Left ventricle myocardium inferior (tissue), 1 donor: ENCODE data around the gene NRXN2. TPM values are rescaled to one million over a fixed set of nuclear protein-coding genes. Genes with fewer than 3 reads are reported as not detected.

Source experiments
- DNase-seq: peaks from one replicate; pipeline ENCODE4 v3.0.0-alpha.2; 2020
- H3K27ac ChIP-seq: fragments of 200-600 bp; replicated peaks from 2 replicates; pipeline ENCODE4 v1.8.0; 2021
- H3K27me3 ChIP-seq: fragments of 200-600 bp; 2 replicates; pipeline ENCODE4 v1.8.0; 2021; ENCODE audit warnings: low read depth
- H3K36me3 ChIP-seq: fragments of 200-600 bp; 2 replicates; pipeline ENCODE4 v1.8.0; 2021
- H3K4me1 ChIP-seq: fragments of 200-600 bp; 2 replicates; pipeline ENCODE4 v1.8.0; 2021
- H3K4me3 ChIP-seq: fragments of 200-600 bp; 2 replicates; pipeline ENCODE4 v1.8.0; 2021; ENCODE audit warnings: mild to moderate bottlenecking, moderate library complexity
- H3K9me3 ChIP-seq: fragments of 200-600 bp; replicated peaks from 2 replicates; pipeline ENCODE4 v1.8.0; 2021
- CTCF ChIP-seq: fragments of 200-600 bp; IDR thresholded peaks from 2 replicates; pipeline ENCODE4 v1.8.0; 2021; ENCODE audit warnings: antibody characterized with exemption, mild to moderate bottlenecking, borderline replicate concordance
- intact Hi-C: fragments of 100-400 bp; cut with micrococcal nuclease; formaldehyde crosslinking; loops from one replicate; pipeline ENCODE4 v1.11.0; 2022
- total RNA-seq: library from RNA; stranded (reverse); fragmentation: NEBNext Ultra II Directional; extraction: Animal tissue kit (Norgen Biotek cat#: 25700); gene quantifications from one replicate; pipeline ENCODE4 v1.2.1, GENCODE V29; 2021
- donor health status: DM: no; HTN: yes; CAD: no; lungs with severe emphysema.

NRXN2 gene
- total RNA-seq, 1 donor from 2014 or later, result 0.71 TPM

DNA sequence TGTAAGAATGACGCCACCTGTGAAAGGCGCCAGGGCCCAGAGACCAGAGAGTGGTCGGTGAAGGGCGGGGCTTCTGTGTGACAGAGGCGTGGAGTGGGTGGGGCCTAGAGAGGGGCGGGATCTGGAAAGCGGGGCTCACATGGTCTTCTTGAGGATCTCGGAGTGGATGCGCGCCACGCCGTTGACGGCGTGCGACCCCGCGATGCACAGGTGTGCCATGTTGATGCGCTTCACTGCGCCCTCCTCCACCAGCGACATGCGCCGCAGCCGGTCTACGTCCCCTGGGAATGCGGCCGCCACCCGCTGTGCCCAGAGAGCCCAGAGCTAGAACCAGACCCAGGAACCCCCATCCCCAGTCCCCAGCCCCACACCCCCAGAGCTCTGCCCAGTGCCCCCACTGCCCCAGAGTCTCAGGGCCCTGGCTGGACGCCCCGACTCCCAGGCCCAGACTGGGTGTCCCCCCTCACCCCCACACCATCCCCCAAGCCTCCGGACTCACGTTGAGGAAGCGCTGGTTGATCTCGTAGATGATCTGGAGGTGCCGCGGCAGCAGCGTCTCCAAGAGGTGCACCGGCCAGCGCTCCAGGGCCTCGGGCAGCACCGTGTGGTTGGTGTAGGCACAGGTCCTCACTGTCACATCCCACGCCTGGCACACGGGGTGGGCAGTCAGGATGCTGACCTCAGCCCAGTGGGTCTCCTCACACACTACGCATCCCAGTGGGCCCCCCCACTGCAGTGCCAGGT, 30.6 kb upstream of the NRXN2 start:
- no peak for DNase-seq
- no peaks in the 10 kb centered on the region for H3K27me3 ChIP-seq
- H3K9me3 ChIP-seq, result no peaks in the 10 kb centered on the region
- intact Hi-C loops, result no loop called here
- TF ChIP-seq CTCF, result no peak
- peaks cover 42% of the 10 kb centered on the region for H3K36me3 ChIP-seq
- H3K4me3 ChIP-seq, result no peak overlapping the region
- no peak overlapping the region for H3K27ac ChIP-seq
- peaks cover 9% of the 10 kb centered on the region for H3K4me1 ChIP-seq

GRCh38 chr11:64753019-64753379, 30.0 kb upstream of the NRXN2 start:
- no peak for TF ChIP-seq CTCF
- H3K4me1 ChIP-seq, result peaks cover 6% of the 10 kb centered on the region
- no peak overlapping the region for H3K27ac ChIP-seq
- no peaks in the 10 kb centered on the region for H3K27me3 ChIP-seq
- peaks cover 38% of the 10 kb centered on the region for H3K36me3 ChIP-seq
- DNase-seq, result no peak
- no peaks in the 10 kb centered on the region for H3K9me3 ChIP-seq
- H3K4me3 ChIP-seq, result no peak overlapping the region
- intact Hi-C loops, result no loop called here

DNA sequence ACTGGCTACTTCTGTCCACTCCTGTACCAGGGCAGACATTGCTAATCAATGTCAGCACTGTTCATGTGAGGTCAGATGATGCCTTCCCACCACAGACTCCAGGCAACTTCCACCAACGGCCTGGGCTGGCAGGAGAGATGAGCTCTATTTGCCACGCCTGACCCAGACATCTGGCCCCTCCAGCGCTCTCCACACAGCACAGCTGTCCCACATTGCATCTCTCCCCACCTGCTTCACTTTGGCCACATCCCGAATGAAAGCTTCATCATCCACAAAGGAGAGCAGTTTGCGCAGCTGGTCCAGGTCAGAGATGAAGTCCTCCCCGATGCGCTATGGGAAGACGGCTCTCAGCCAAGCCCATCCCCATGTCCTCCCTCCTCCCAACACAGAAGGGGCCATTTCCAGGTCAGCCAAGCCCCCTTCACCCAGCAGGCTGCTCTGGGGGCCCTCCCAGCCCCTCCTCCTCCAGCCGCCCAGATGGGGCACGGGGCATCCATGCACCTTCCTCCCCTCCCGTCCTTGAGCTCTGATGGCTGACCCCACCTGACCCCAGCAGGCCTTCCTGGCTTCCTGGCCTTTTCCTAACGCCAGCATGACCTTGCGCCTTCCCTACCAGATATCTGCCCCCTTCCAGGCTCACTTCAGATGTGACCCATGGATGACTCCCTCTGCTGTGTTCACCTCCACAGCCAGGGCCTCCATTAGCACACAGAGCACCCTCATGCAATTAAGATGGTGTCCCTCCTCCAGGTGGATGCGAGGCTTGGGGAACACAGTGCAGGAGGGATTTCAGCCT, 29.4 kb upstream of the NRXN2 start:
- TF ChIP-seq CTCF, result no peak
- DNase-seq, result no peak

GRCh38 chr11:64751580-64751979, 28.6 kb upstream of the NRXN2 start:
- H3K27me3 ChIP-seq, result no peaks in the 10 kb centered on the region
- intact Hi-C loops, result no loop called here
- no peaks in the 10 kb centered on the region for H3K9me3 ChIP-seq
- H3K27ac ChIP-seq, result no peak overlapping the region
- peaks cover 6% of the 10 kb centered on the region for H3K4me1 ChIP-seq
- H3K36me3 ChIP-seq, result peaks cover 35% of the 10 kb centered on the region
- DNase-seq, result no peak
- no peak overlapping the region for H3K4me3 ChIP-seq
- no peak for TF ChIP-seq CTCF

More for the DNA sequence above, 29.4 kb upstream of the NRXN2 start:
- Histone ChIP-seq H3K9me3 (no peaks in the 10 kb centered on the region), H3K4me3 (no peak overlapping the region), H3K4me1 (peaks cover 6% of the 10 kb centered on the region), H3K27ac (no peak overlapping the region), H3K27me3 (no peaks in the 10 kb centered on the region), H3K36me3 (peaks cover 35% of the 10 kb centered on the region)
- intact Hi-C loops, result no loop called here

- DNase-seq, result no peak
- intact Hi-C loops, result no loop called here
- no peak overlapping the region for H3K4me3 ChIP-seq
- TF ChIP-seq CTCF, result no peak
- peaks cover 6% of the 10 kb centered on the region for H3K4me1 ChIP-seq
- H3K9me3 ChIP-seq, result no peaks in the 10 kb centered on the region
- no peaks in the 10 kb centered on the region for H3K27me3 ChIP-seq
- H3K27ac ChIP-seq, result no peak overlapping the region
- H3K36me3 ChIP-seq, result peaks cover 35% of the 10 kb centered on the region
These were observed 28.1 kb upstream of the NRXN2 start for GRCh38 chr11:64751136-64751535.
